Tibial nerve (tissue), 4 donors: ENCODE measurements around the gene ISLR. TPM values are rescaled to one million over a fixed set of nuclear protein-coding genes. Genes with fewer than 3 reads are reported as not detected.

ENCODE experiments used
- DNase-seq, 2 donors: peaks; one replicate each; pipeline ENCODE4 v3.0.0-alpha.2; 2019; ENCODE audit warnings: low spot score in 2 of 2
- H3K27ac ChIP-seq, 4 donors: fragments of 200-600 bp; sonication (generic) in 3 of 4; one replicate each; pipeline ENCODE4 v1.5.1; 2017 to 2019; ENCODE audit warnings: mild to moderate bottlenecking in 1 of 4
- H3K27me3 ChIP-seq, 2 donors: fragments of 200-600 bp; sonication (generic) in 1 of 2; one replicate each; pipeline versions ENCODE4 v1.5.1 to v1.6.0; 2017 to 2019
- H3K36me3 ChIP-seq, 3 donors: fragments of 200-600 bp; sonication (generic); one replicate each; pipeline ENCODE4 v1.5.1; 2018 to 2019
- H3K4me1 ChIP-seq, 4 donors: fragments of 200-600 bp; sonication (generic) in 3 of 4; one replicate each; pipeline ENCODE4 v1.5.1; 2017 to 2019
- H3K4me3 ChIP-seq, 4 donors: fragments of 200-600 bp; sonication (generic) in 3 of 4; one replicate each; pipeline ENCODE4 v1.5.1; 2017 to 2019; ENCODE audit warnings: mild to moderate bottlenecking in 1 of 4, moderate library complexity in 1 of 4
- H3K9me3 ChIP-seq, 4 donors: fragments of 200-600 bp; sonication (generic) in 3 of 4; one replicate each; pipeline ENCODE4 v1.5.1; 2017 to 2019
- CTCF ChIP-seq, 5 experiments: fragments of 200-600 bp in 3 of 5; fragments of 450-650 bp in 2 of 5; sonication (generic) in 3 of 5; IDR thresholded peaks; one replicate each; pipeline ENCODE4 v1.5.1; 2016 to 2019; ENCODE audit warnings: antibody characterized with exemption in 5 of 5, mild to moderate bottlenecking in 3 of 5, moderate library complexity in 2 of 5
- EP300 ChIP-seq, 2 donors: sonication (generic); formaldehyde crosslinking; IDR thresholded peaks; one replicate each; pipeline ENCODE4 v1.6.1; 2017; ENCODE audit warnings: antibody characterized with exemption in 2 of 2, mild to moderate bottlenecking in 1 of 2
- POLR2A ChIP-seq, 2 donors: fragments of 450-650 bp; IDR thresholded peaks; one replicate each; pipeline ENCODE4 v1.6.1; 2017; ENCODE audit warnings: antibody characterized with exemption in 2 of 2, mild to moderate bottlenecking in 2 of 2, moderate library complexity in 2 of 2
- WGBS, 2 donors: methylation state at CpG; one replicate each; pipeline ENCODE4 v1.1.5; 2018; 5-methylcytosine and 5-hydroxymethylcytosine counted together
- total RNA-seq, 4 donors: library from RNA; depleted of rRNA; stranded (reverse); fragments of >200 nt; gene quantifications; one replicate each; pipeline ENCODE4 v1.1.0, GENCODE V29; 2016

The ISLR gene
- total RNA-seq, 4 donors from 2014 or later = 41.7 to 250 (median 164) TPM

GRCh38 chr15:74175271-74176191, 2.0 kb downstream of the ISLR start:
- peak overlapping the region in 2 of 4 donors; percentile 87 to 94 for H3K27ac ChIP-seq

GRCh38 chr15:74176262-74177214, 3.0 kb downstream of the ISLR start:
- H3K9me3 ChIP-seq = no peaks in the 10 kb centered on the region
- WGBS, 2 donors = 62 to 67% methylated on average over 10 of the region's 10 CpGs
- TF ChIP-seq POLR2A (IDR thresholded peaks at IDR 0.05) = no peak
- no peak for TF ChIP-seq CTCF (IDR thresholded peaks at IDR 0.05)
- no peak for TF ChIP-seq EP300 (IDR thresholded peaks at IDR 0.05)
- H3K4me3 ChIP-seq = peak overlapping the region in 1 of 4 donors; percentile 51
- H3K36me3 ChIP-seq = peaks cover 0 to 4% (median 0%) of the 10 kb centered on the region in 3 donors
- no peaks in the 10 kb centered on the region for H3K27me3 ChIP-seq
- H3K27ac ChIP-seq = peak overlapping the region in 1 of 4 donors; percentile 36
- DNase-seq = no peak
- peaks cover 0 to 94% (median 46%) of the 10 kb centered on the region in 4 donors for H3K4me1 ChIP-seq

More at GRCh38 chr15:74175271-74176191, 2.0 kb downstream of the ISLR start:
- Histone ChIP-seq H3K4me1 (peaks cover 0 to 97% (median 48%) of the 10 kb centered on the region in 4 donors), H3K4me3 (peak overlapping the region; percentile 18 to 51 (median 30)), H3K36me3 (peaks cover 0 to 4% (median 0%) of the 10 kb centered on the region in 3 donors), H3K9me3 (no peaks in the 10 kb centered on the region), H3K27me3 (no peaks in the 10 kb centered on the region)
- no peak for DNase-seq
- TF ChIP-seq EP300 (IDR thresholded peaks at IDR 0.05) = no peak
- no peak for TF ChIP-seq POLR2A (IDR thresholded peaks at IDR 0.05)
- 82 to 89% methylated on average over 29 to 39 of the region's 45 CpGs for WGBS, 2 donors

GRCh38 chr15:74178326-74179100, 5.0 kb downstream of the ISLR start:
- Histone ChIP-seq H3K9me3 (no peaks in the 10 kb centered on the region), H3K27me3 (no peaks in the 10 kb centered on the region), H3K4me1 (peaks cover 0 to 76% (median 36%) of the 10 kb centered on the region in 4 donors), H3K36me3 (peaks cover 0 to 4% (median 0%) of the 10 kb centered on the region in 3 donors), H3K4me3 (no peak overlapping the region), H3K27ac (peak overlapping the region in 2 of 4 donors; percentile 57 to 75)
- DNase-seq = no peak
- TF ChIP-seq EP300 (IDR thresholded peaks at IDR 0.05) (no peak), CTCF (IDR thresholded peaks at IDR 0.05) (no peak), POLR2A (IDR thresholded peaks at IDR 0.05) (no peak)
- WGBS, 2 donors = 81 to 90% methylated on average over 6 to 7 of the region's 7 CpGs

GRCh38 chr15:74179101-74179841, 5.8 kb downstream of the ISLR start:
- Histone ChIP-seq H3K36me3 (peaks cover 0 to 4% (median 0%) of the 10 kb centered on the region in 3 donors), H3K4me1 (peaks cover 0 to 68% (median 32%) of the 10 kb centered on the region in 4 donors), H3K27me3 (no peaks in the 10 kb centered on the region), H3K9me3 (no peaks in the 10 kb centered on the region), H3K4me3 (no peak overlapping the region), H3K27ac (peak overlapping the region in 2 of 4 donors; percentile 57 to 75)
- TF ChIP-seq EP300 (IDR thresholded peaks at IDR 0.05) (peak; percentile 24 to 56), POLR2A (IDR thresholded peaks at IDR 0.05) (no peak)
- 30 to 34% methylated on average over 12 to 13 of the region's 13 CpGs for WGBS, 2 donors
- peak; percentile 40 to 63 for DNase-seq
